IMR-90 (cell line): ENCODE results near the gene SOS1. TPM values are rescaled to one million over a fixed set of nuclear protein-coding genes. Genes with fewer than 3 reads are reported as not detected.

ENCODE experiments used
- ATAC-seq: fragments of 200-7000 bp; cut with Tn5 transposase; 2 replicates; pipeline ENCODE4 v1.9.1; 2020; ENCODE audit warnings: low read depth, mild to moderate bottlenecking, moderate library complexity
- BruUV-seq: library from RNA; stranded (reverse); fragments of 400-500 nt; replicated peaks from 2 replicates; lab custom pipeline; 2021; lab: Mats Ljungman, UMichigan
- CTCF ChIA-PET: fragments of 300-600 bp; formaldehyde crosslinking; extraction: SDS; loops from one replicate; lab custom pipeline; 2021; ENCODE audit warnings: antibody characterized with exemption; lab: Yijun Ruan, JAX
- POLR2A ChIA-PET: fragments of 300-600 bp; sonication (Branson Sonifier 250); formaldehyde crosslinking; loops from one replicate; lab custom pipeline; 2022; ENCODE audit warnings: antibody characterized with exemption; ENCODE audit not compliant: unreplicated experiment; lab: Charles Lee
- DNase-seq: peaks from one replicate; pipeline ENCODE4 v3.0.0; 2013
- H2AFZ ChIP-seq: replicated peaks from 2 replicates; pipeline ENCODE3; 2013; ENCODE audit warnings: low read length, mild to moderate bottlenecking; ENCODE audit not compliant: poor library complexity
- H2AK5ac ChIP-seq: 2 replicates; pipeline ENCODE4 v1.6.1; 2013; ENCODE audit warnings: low read depth, low read length, inconsistent platforms
- H2AK9ac ChIP-seq: replicated peaks from 2 replicates; pipeline ENCODE3; 2013; ENCODE audit warnings: mild to moderate bottlenecking, low read depth, low read length, moderate library complexity; ENCODE audit not compliant: poor library complexity
- H2BK120ac ChIP-seq: 2 replicates; pipeline ENCODE4 v1.6.1; 2013; ENCODE audit warnings: low read depth, low read length, inconsistent platforms
- H2BK15ac ChIP-seq: 3 replicates; pipeline ENCODE4 v1.6.1; 2013; ENCODE audit warnings: low read depth, low read length, inconsistent platforms
- H2BK20ac ChIP-seq: 2 replicates; pipeline ENCODE4 v1.6.1; 2013; ENCODE audit warnings: low read depth, mild to moderate bottlenecking, inconsistent platforms, low read length, moderate library complexity
- H2BK5ac ChIP-seq: 2 replicates; pipeline ENCODE4 v1.6.1; 2013; ENCODE audit warnings: mild to moderate bottlenecking, low read depth, low read length, inconsistent platforms; ENCODE audit not compliant: poor library complexity, severe bottlenecking
- H3K14ac ChIP-seq: replicated peaks from 2 replicates; pipeline ENCODE4 v1.6.1; 2013; ENCODE audit warnings: low read depth, low read length, inconsistent platforms
- H3K18ac ChIP-seq: 2 replicates; pipeline ENCODE4 v1.6.1; 2013; ENCODE audit warnings: low read depth, low read length, control low read depth
- H3K23ac ChIP-seq: 2 replicates; pipeline ENCODE4 v1.6.1; 2013; ENCODE audit warnings: low read depth, low read length, inconsistent platforms
- H3K27ac ChIP-seq: 2 replicates; pipeline ENCODE4 v1.5.1; 2013; ENCODE audit warnings: mild to moderate bottlenecking, control low read depth, low read length; ENCODE audit not compliant: insufficient read depth
- H3K27me3 ChIP-seq: 2 replicates; pipeline ENCODE4 v1.6.1; 2013; ENCODE audit warnings: low read length; ENCODE audit not compliant: control insufficient read depth, insufficient read depth
- H3K36me3 ChIP-seq: 2 replicates; pipeline ENCODE4 v1.6.1; 2013; ENCODE audit warnings: low read length, mixed read lengths; ENCODE audit not compliant: control insufficient read depth, insufficient read depth
- H3K4ac ChIP-seq: 2 replicates; pipeline ENCODE4 v1.6.1; 2013; ENCODE audit warnings: low read depth, low read length, inconsistent platforms
- H3K4me1 ChIP-seq: 2 replicates; pipeline ENCODE4 v1.6.1; 2013; ENCODE audit warnings: low read length, mixed read lengths; ENCODE audit not compliant: control insufficient read depth, insufficient read depth
- H3K4me2 ChIP-seq: 2 replicates; pipeline ENCODE4 v1.6.1; 2013; ENCODE audit warnings: low read depth, mild to moderate bottlenecking, control low read depth, low read length, moderate library complexity
- H3K4me3 ChIP-seq: 2 replicates; pipeline ENCODE4 v1.5.1; 2013; ENCODE audit warnings: low read depth, mild to moderate bottlenecking, control low read depth, low read length, moderate library complexity; ENCODE audit not compliant: insufficient read depth
- H3K56ac ChIP-seq: 2 replicates; pipeline ENCODE4 v1.6.1; 2013; ENCODE audit warnings: low read length, inconsistent platforms; ENCODE audit not compliant: insufficient read depth; ENCODE audit errors: extremely low read depth
- H3K79me1 ChIP-seq, 2 experiments: 2 replicates each; pipeline ENCODE4 v1.6.1; 2013; ENCODE audit warnings: low read length in 2 of 2, inconsistent platforms in 1 of 2, low read depth in 1 of 2
- H3K9ac ChIP-seq: 2 replicates; pipeline ENCODE4 v1.6.1; 2013; ENCODE audit warnings: low read depth, low read length, control low read depth
- H3K9me1 ChIP-seq: 2 replicates; pipeline ENCODE4 v1.6.1; 2013; ENCODE audit warnings: low read length, inconsistent platforms; ENCODE audit not compliant: insufficient read depth
- H3K9me3 ChIP-seq: 2 replicates; pipeline ENCODE4 v1.6.1; 2013; ENCODE audit warnings: low read length; ENCODE audit not compliant: control insufficient read depth, insufficient read depth
- H4K20me1 ChIP-seq: 2 replicates; pipeline ENCODE4 v1.6.1; 2013; ENCODE audit warnings: low read length, inconsistent platforms; ENCODE audit not compliant: insufficient read depth
- H4K5ac ChIP-seq: 2 replicates; pipeline ENCODE4 v1.6.1; 2013; ENCODE audit warnings: mild to moderate bottlenecking, low read depth, low read length, control low read depth
- H4K8ac ChIP-seq, 2 experiments: 2 replicates each; pipeline ENCODE4 v1.6.1; 2013; ENCODE audit warnings: low read depth in 2 of 2, low read length in 2 of 2, control low read depth in 1 of 2, inconsistent platforms in 1 of 2
- H4K91ac ChIP-seq: 2 replicates; pipeline ENCODE4 v1.6.1; 2013; ENCODE audit warnings: low read depth, low read length, inconsistent platforms; ENCODE audit not compliant: insufficient read depth
- BHLHE40 ChIP-seq: fragments of 150-350 bp; IDR thresholded peaks from 2 replicates; pipeline ENCODE4 v1.6.1; 2016; ENCODE audit warnings: mild to moderate bottlenecking, low read depth, low read length
- CEBPB ChIP-seq: IDR thresholded peaks from 2 replicates; pipeline ENCODE4 v1.6.1; 2012; ENCODE audit warnings: low read depth, low read length, improper control_type of control experiment
- ELK1 ChIP-seq: fragments of 150-350 bp; IDR thresholded peaks from 2 replicates; pipeline ENCODE4 v1.6.1; 2016; ENCODE audit warnings: low read depth, mild to moderate bottlenecking, low read length, moderate library complexity, borderline replicate concordance
- FOS ChIP-seq: fragments of 150-350 bp; IDR thresholded peaks from 2 replicates; pipeline ENCODE4 v1.6.1; 2016; ENCODE audit warnings: low read depth, low read length
- MAFK ChIP-seq: IDR thresholded peaks from 2 replicates; pipeline ENCODE4 v1.6.1; 2012; ENCODE audit warnings: low read depth, low read length, improper control_type of control experiment
- MAZ ChIP-seq: IDR thresholded peaks from 2 replicates; pipeline ENCODE4 v1.6.1; 2012; ENCODE audit warnings: low read depth, mild to moderate bottlenecking, low read length, improper control_type of control experiment, moderate library complexity, borderline replicate concordance
- MXI1 ChIP-seq: IDR thresholded peaks from 2 replicates; pipeline ENCODE4 v1.6.1; 2012; ENCODE audit warnings: low read depth, mild to moderate bottlenecking, low read length, moderate library complexity, borderline replicate concordance
- NFE2L2 ChIP-seq: fragments of 150-350 bp; IDR thresholded peaks from 2 replicates; pipeline ENCODE4 v1.6.1; 2016; ENCODE audit warnings: low read depth, mild to moderate bottlenecking, low read length
- POLR2A ChIP-seq: IDR thresholded peaks from 2 replicates; pipeline ENCODE4 v1.6.1; 2012; ENCODE audit warnings: mild to moderate bottlenecking, low read depth, low read length
- RCOR1 ChIP-seq: IDR thresholded peaks from 2 replicates; pipeline ENCODE4 v1.6.1; 2012; ENCODE audit warnings: mild to moderate bottlenecking, low read length, improper control_type of control experiment; ENCODE audit not compliant: insufficient replicate concordance
- SMC3 ChIP-seq: fragments of 150-350 bp; IDR thresholded peaks from 2 replicates; pipeline ENCODE4 v1.6.1; 2016; ENCODE audit warnings: low read depth, mild to moderate bottlenecking, antibody characterized with exemption, low read length, moderate library complexity
- WGBS, 2 experiments: methylation state at CpG; one replicate each; pipeline versions ENCODE4 v1.1.5 to v1.1.7; 2013; ENCODE audit warnings: missing lambda C conversion rate in 2 of 2; ENCODE audit not compliant: insufficient read length in 1 of 2; ENCODE audit errors: extremely low coverage in 2 of 2; 5-methylcytosine and 5-hydroxymethylcytosine counted together
- dilution Hi-C: fragments of 300-500 bp; cut with HindIII; formaldehyde crosslinking; loops from one replicate; pipeline ENCODE4 v1.14.3; 2018; ENCODE audit warnings: low sequenced_read_pairs; ENCODE audit not compliant: unreplicated experiment
- in situ Hi-C: fragments of 300-500 bp; cut with MboI; formaldehyde crosslinking; loops from 3 replicates; pipeline ENCODE4 v1.14.3; 2019; ENCODE audit warnings: low sequenced_read_pairs, inconsistent platforms, mixed read lengths
- intact Hi-C: fragments of 100-400 bp; cut with micrococcal nuclease; formaldehyde crosslinking; loops from 2 replicates; pipeline ENCODE4 v1.10.0; 2022
- polyA plus RNA-seq, 3 experiments: library from polyadenylated mRNA; depleted of rRNA; stranded (reverse); fragments of >200 nt; gene quantifications; 2 replicates each; pipeline ENCODE4 v1.2.3, GENCODE V29; 2012; ENCODE audit warnings: low replicate concordance in 1 of 3
- total RNA-seq: library from RNA; depleted of rRNA; stranded (reverse); fragments of >200 nt; gene quantifications from 2 replicates; pipeline ENCODE4 v1.2.3, GENCODE V29; 2012

Gene SOS1
- total and polyA plus RNA-seq, 2 of the 4 experiments (the other 2 are of a cell fraction) = 8.2 to 11.2 TPM

GRCh38 chr2:38960609-38961320, 160.1 kb downstream of the SOS1 start:
- no peaks in the 10 kb centered on the region; the same call in 1 of the 2 replicates for H3K4me1 ChIP-seq
- H2BK5ac ChIP-seq = no peak overlapping the region
- CTCF ChIA-PET = interaction anchor here (1.5 kb wide), 1 partner anchor 13 kb away, joined by 10 read pairs; no protein-coding TSS in a partner anchor
- peaks cover 11% of the 10 kb centered on the region for H3K27me3 ChIP-seq
- peak overlapping the region; percentile 34; the same call in 1 of the 2 replicates for H3K4ac ChIP-seq
- H2AK9ac ChIP-seq = peak overlapping the region; percentile 58
- 0 out of 2 replicates have a peak overlapping the region, but pooled peaks have one; percentile 49 for H3K23ac ChIP-seq
- TF ChIP-seq ELK1 (no peak), FOS (no peak), CEBPB (no peak), RCOR1 (no peak), POLR2A (no peak), MXI1 (no peak), MAFK (no peak), SMC3 (no peak), MAZ (no peak), BHLHE40 (no peak), NFE2L2 (no peak)
- no peak for DNase-seq
- no peaks in the 10 kb centered on the region for H3K9me1 ChIP-seq
- H3K4me2 ChIP-seq = peak overlapping the region; percentile 84
- H4K91ac ChIP-seq = no peak overlapping the region
- peak overlapping the region; percentile 71 for H3K14ac ChIP-seq
- H3K9ac ChIP-seq = peak overlapping the region; percentile 75; the same call in 1 of the 2 replicates
- POLR2A ChIA-PET = no interaction called here
- H3K79me1 ChIP-seq = no peaks in the 10 kb centered on the region
- no peak overlapping the region for H2AK5ac ChIP-seq
- H4K20me1 ChIP-seq = no peaks in the 10 kb centered on the region
- no TSS peak for BruUV-seq
- peak; percentile 62 for ATAC-seq
- intact Hi-C loops (no loop called here), in situ Hi-C loops (no loop called here), dilution Hi-C loops (no loop called here)
- H3K56ac ChIP-seq = no peak overlapping the region
- H2AFZ ChIP-seq = peak overlapping the region; percentile 88
- no peak overlapping the region for H2BK120ac ChIP-seq
- peak overlapping the region; percentile 73 for H3K4me3 ChIP-seq
- H4K8ac ChIP-seq = peak overlapping the region; percentile 87; a peak in 3 of 4 replicates
- H2BK20ac ChIP-seq = no peak overlapping the region
- no peaks in the 10 kb centered on the region for H3K36me3 ChIP-seq
- H3K18ac ChIP-seq = no peak overlapping the region
- no peak overlapping the region for H2BK15ac ChIP-seq
- peak overlapping the region; percentile 96 for H4K5ac ChIP-seq
- 36% methylated on average over 12 of the region's 34 CpGs; no CpG with 5 or more reads in 1 of the 2 experiments for WGBS, 2 experiments
- H3K9me3 ChIP-seq = peaks cover 4% of the 10 kb centered on the region; the same call in 1 of the 2 replicates
- H3K27ac ChIP-seq = no peak overlapping the region; the same call in 1 of the 2 replicates
